Islet precursor cell (in vitro differentiated cells): Measurements from ENCODE around the gene DGAT2L6.
"Not testable (repeated sequence)": the region's sequence is repeated elsewhere in the genome, so short reads cannot be mapped to it uniquely, and the experiment has no call there.

ENCODE experiments used
- DNase-seq: peaks from one replicate; pipeline ENCODE4 v3.0.0-alpha.2; 2018

The DGAT2L6 gene

DNA sequence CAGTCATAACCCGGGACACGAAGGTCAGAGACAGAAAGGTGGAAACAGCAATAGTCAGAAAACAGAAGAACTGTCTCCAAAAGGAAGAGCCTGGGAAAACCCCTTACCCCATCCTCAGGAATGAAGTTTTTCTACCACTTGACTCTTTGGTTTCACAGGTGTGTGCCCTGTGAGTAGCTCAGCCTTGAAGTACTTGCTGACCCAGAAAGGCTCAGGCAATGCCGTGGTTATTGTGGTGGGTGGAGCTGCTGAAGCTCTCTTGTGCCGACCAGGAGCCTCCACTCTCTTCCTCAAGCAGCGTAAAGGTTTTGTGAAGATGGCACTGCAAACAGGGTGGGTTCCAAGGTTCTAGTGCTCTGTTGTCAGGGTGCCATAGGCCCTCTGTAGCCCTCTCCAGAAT, 24.4 kb downstream of the DGAT2L6 start:
- no peak for DNase-seq

- no peak for DNase-seq
These were observed 31.2 kb downstream of the DGAT2L6 start for GRCh38 chrX:70208479-70208878.

- DNase-seq, result not testable (repeated sequence)
These were observed 32.3 kb downstream of the DGAT2L6 start for GRCh38 chrX:70209570-70209969.

- DNase-seq, result peak; percentile 59
These were observed 42.9 kb downstream of the DGAT2L6 start for GRCh38 chrX:70219938-70220764.

GRCh38 chrX:70226048-70226447, 48.8 kb downstream of the DGAT2L6 start:
- DNase-seq, result no peak

GRCh38 chrX:70226687-70227086, 49.4 kb downstream of the DGAT2L6 start:
- DNase-seq, result no peak

GRCh38 chrX:70231666-70232065, 54.4 kb downstream of the DGAT2L6 start:
- DNase-seq, result no peak

DNA sequence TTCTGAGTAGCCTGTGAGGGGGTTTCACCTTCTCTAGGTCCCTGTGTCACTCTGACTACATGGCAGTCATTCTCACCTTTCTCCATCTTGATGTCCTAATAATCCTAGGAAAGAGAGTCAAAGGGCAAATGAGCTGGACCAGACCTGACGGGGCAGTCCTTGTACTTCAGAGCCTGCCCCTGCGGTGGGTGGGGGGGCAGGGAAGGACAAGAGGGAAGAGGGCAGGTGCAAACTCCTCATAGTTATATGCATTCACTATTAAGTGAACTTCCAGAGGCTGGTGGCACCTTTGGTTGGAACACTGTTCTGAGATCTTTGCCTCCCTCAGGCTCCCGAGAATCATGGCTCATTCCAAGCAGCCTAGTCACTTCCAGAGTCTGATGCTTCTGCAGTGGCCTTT, 57.1 kb downstream of the DGAT2L6 start, which contains the start of gene AWAT1:
AWAT1 (plus strand) TSS at position 301 of the 400 bp plus-strand sequence; CDS start at position 342, 41 bp downstream.
- DNase-seq, result no peak

- DNase-seq, result no peak
These were observed 63.5 kb downstream of the DGAT2L6 start for GRCh38 chrX:70240751-70241150.

DNA sequence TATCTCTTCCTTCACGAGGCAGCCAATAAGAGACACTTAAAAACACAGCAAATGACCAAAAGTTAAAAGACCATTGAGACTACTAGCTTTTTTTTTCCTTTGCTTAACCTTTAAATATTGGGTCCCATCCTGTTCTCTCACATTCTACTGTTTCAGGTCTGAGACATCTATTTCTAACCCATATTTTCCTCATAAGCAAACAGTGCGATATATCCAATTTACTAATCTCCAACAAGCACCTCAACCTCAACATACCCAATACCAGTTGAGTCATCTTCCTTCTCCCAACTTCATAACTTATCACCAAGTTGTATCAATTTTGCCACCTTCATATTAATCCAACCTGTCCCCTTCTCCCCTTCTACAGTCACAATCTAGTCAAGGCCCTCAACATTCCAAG, 64.2 kb downstream of the DGAT2L6 start:
- DNase-seq, result no peak

- DNase-seq, result not testable (repeated sequence)
These were observed 66.3 kb downstream of the DGAT2L6 start for GRCh38 chrX:70243601-70244000.

GRCh38 chrX:70244881-70245280, 67.6 kb downstream of the DGAT2L6 start:
- DNase-seq, result no peak

DNA sequence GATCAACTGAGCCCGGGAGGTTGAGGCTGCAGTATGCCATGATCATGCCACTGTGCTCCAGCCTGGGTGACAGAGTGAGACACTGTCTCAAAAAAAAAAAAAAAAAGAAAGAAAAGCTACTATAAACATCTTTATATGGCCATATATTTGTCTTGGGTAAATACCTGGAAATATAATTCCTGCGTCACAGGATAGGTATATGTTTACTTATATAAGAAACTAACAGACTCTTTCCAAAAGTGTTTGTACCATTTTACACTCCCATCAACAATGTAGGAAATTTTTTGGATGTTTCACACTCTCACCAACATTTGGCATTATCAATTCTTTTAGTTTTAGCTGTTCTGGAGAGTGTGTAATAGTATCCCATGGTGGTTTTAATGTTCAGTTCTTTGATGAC, 70.0 kb downstream of the DGAT2L6 start:
- no peak for DNase-seq

DNA sequence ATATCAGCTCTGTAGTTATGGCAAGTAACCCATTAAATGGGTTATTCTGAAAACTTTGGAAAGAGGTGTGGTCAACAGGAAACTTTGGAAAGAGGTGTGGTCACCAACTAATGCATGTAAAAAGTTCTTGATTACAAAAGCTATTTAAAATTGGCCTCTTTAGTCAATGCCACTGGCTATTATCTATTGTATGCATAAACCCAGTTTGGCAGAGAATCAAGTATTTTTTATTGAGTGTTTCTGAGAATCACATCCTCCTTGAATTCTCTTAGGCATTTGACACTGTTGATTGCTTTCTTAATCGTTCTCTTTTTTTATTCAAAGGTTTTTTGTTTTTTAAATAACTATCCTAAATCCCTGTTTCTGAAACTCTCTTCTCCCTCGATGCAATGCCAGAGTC, 75.2 kb downstream of the DGAT2L6 start:
- no peak for DNase-seq

GRCh38 chrX:70253377-70254062, 76.2 kb downstream of the DGAT2L6 start:
- DNase-seq, result no peak

DNA sequence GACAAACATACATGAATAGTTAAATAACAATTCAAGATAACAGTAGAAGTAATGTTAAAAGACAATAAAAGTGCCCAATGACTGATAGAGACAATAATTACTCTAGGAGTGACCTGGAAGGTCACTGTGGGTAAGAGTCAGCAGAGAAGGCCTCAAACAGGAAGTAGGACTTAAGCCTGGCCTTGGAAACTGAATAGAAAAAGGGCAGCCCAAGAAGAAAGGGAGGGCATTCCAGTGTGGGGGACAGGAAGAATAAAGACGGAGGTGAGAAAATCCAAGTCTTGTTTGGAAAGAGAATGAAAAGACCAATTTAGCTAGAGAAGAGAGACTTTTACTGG, 76.7 kb downstream of the DGAT2L6 start:
- no peak for DNase-seq

- DNase-seq, result no peak
These were observed 77.6 kb downstream of the DGAT2L6 start for GRCh38 chrX:70254909-70255308.
